ENCODE data around the gene ANP32E. TPM values are rescaled to one million over a fixed set of nuclear protein-coding genes. Genes with fewer than 3 reads are reported as not detected.
A peak's percentile ranks its signal among the peaks of the same experiment; 100 is the strongest.

ANP32E gene
- total and polyA plus RNA-seq, 2 donors (not counting 1 experiment from before 2014, with no cell fraction given), result 5.1 to 47.1 TPM

- peak overlapping the region; percentile 34 for H3K27ac Mint-ChIP-seq
- no peaks in the 10 kb centered on the region for H3K79me2 ChIP-seq (ENCODE audit: control insufficient read depth, insufficient read depth, low read length)
- H2AFZ ChIP-seq (ENCODE audit: insufficient read depth, low read depth, low read length, poor library complexity, severe bottlenecking), result peak overlapping the region; percentile 94
- peak overlapping the region; percentile 66 for H3K9ac ChIP-seq (ENCODE audit: low read length)
- H3K4me3 Mint-ChIP-seq, result peak overlapping the region; percentile 91
- peak overlapping the region; percentile 96 for H3K4me2 ChIP-seq (replicated peaks; ENCODE audit: low read depth, low read length, poor library complexity, severe bottlenecking)
- intact Hi-C loops (cut with micrococcal nuclease), result loop anchor here (1.0 to 5.0 kb wide), 3 partner anchors 12 to 44 kb away; partner anchors contain the start of genes ANP32E and APH1A
- peaks cover 18% of the 10 kb centered on the region for H3K4me1 Mint-ChIP-seq
- H3K27me3 Mint-ChIP-seq, result peaks cover 7% of the 10 kb centered on the region
- peak overlapping the region; percentile 30 to 74 (median 59) for H3K4me3 ChIP-seq (ENCODE audit: control extremely low read depth in 1 of 5, extremely low read depth in 1 of 5, insufficient read depth in 1 of 5, low read depth in 2 of 5, low read length in 4 of 5)
- DNase-seq (peak; percentile 82), ATAC-seq (ENCODE audit: low read depth) (peak; percentile 59)
- H3K36me3 ChIP-seq (replicated peaks in 1 of 2; ENCODE audit: control extremely low read depth in 1 of 2, control insufficient read depth in 1 of 2, extremely low read depth in 1 of 2, insufficient read depth in 2 of 2, low read length in 1 of 2), result no peaks in the 10 kb centered on the region
- 4% methylated on average over 14 of the region's 15 CpGs for WGBS (ENCODE audit: insufficient coverage)
- H3K9me3 ChIP-seq (ENCODE audit: control extremely low read depth in 1 of 3, control insufficient read depth in 2 of 3, insufficient read depth in 1 of 3, low read length in 2 of 3), result peaks cover 0 to 12% (median 0%) of the 10 kb centered on the region in 3 donors
- peaks cover 20 to 23% of the 10 kb centered on the region in 2 donors for H3K4me1 ChIP-seq (ENCODE audit: control insufficient read depth in 2 of 2, insufficient read depth in 2 of 2, low read length in 2 of 2)
- no peaks in the 10 kb centered on the region for H3K9me3 Mint-ChIP-seq (ENCODE audit: insufficient read depth)
- H4K20me1 ChIP-seq (ENCODE audit: control insufficient read depth, insufficient read depth, low read length, poor library complexity, severe bottlenecking), result no peaks in the 10 kb centered on the region
- H3K27me3 ChIP-seq (replicated peaks in 1 of 4; ENCODE audit: control extremely low read depth in 1 of 4, control insufficient read depth in 3 of 4, insufficient read depth in 4 of 4, low read length in 3 of 4), result peaks cover 0 to 12% (median 4%) of the 10 kb centered on the region in 4 experiments
- ChIA-PET CTCF (interaction anchor here (0.7 to 3.6 kb wide), 13 partner anchors 8 to 231 kb away, joined by 3 to 60 read pairs (median 5); partner anchors contain the start of genes APH1A and CA14), POLR2A (interaction anchor here (0.6 to 1.9 kb wide), 2 partner anchors 12 to 1015 kb away, joined by 6 read pairs; partner anchors contain the start of gene APH1A)
- H3K27ac ChIP-seq (ENCODE audit: low read length in 2 of 2), result no peak overlapping the region
- no peak for TF ChIP-seq EZH2 (IDR thresholded peaks at IDR 0.05; ENCODE audit: borderline replicate concordance, insufficient read depth, low read depth, low read length, poor library complexity, severe bottlenecking)
- TF ChIP-seq CTCF (IDR thresholded peaks at IDR 0.05), result peak; percentile 77
These were observed 45.4 kb upstream of the ANP32E start for GRCh38 chr1:150281221-150281757.

GRCh38 chr1:150280138-150280707, 44.3 kb upstream of the ANP32E start:
- no peak overlapping the region for H2AFZ ChIP-seq (ENCODE audit: insufficient read depth, low read depth, low read length, poor library complexity, severe bottlenecking)
- no peak overlapping the region for H3K9ac ChIP-seq (ENCODE audit: low read length)
- H3K27ac ChIP-seq (ENCODE audit: low read length in 2 of 2), result no peak overlapping the region
- H3K27ac Mint-ChIP-seq, result no peak overlapping the region
- POLR2A ChIA-PET, result no interaction called here
- H3K79me2 ChIP-seq (ENCODE audit: control insufficient read depth, insufficient read depth, low read length), result no peaks in the 10 kb centered on the region
- peaks cover 7% of the 10 kb centered on the region for H3K27me3 Mint-ChIP-seq
- ATAC-seq (ENCODE audit: low read depth), result no peak
- TF ChIP-seq EZH2 (IDR thresholded peaks at IDR 0.05; ENCODE audit: borderline replicate concordance, insufficient read depth, low read depth, low read length, poor library complexity, severe bottlenecking) (no peak), CTCF (IDR thresholded peaks at IDR 0.05) (no peak)
- peaks cover 18% of the 10 kb centered on the region for H3K4me1 Mint-ChIP-seq
- CTCF ChIA-PET, result interaction anchor here (1.7 to 3.6 kb wide), 3 partner anchors 10 to 24 kb away, joined by 6 to 60 read pairs (median 22); partner anchors contain the start of genes APH1A and CA14
- intact Hi-C loops (cut with micrococcal nuclease), result loop anchor here (5.0 kb wide), 1 partner anchor 43 kb away; the partner anchor contains the start of gene ANP32E
- peaks cover 0 to 12% (median 0%) of the 10 kb centered on the region in 3 donors for H3K9me3 ChIP-seq (ENCODE audit: control extremely low read depth in 1 of 3, control insufficient read depth in 2 of 3, insufficient read depth in 1 of 3, low read length in 2 of 3)
- no peaks in the 10 kb centered on the region for H3K9me3 Mint-ChIP-seq (ENCODE audit: insufficient read depth)
- WGBS (ENCODE audit: insufficient coverage), result 93% methylated on average over 5 of the region's 6 CpGs
- H3K4me1 ChIP-seq (ENCODE audit: control insufficient read depth in 2 of 2, insufficient read depth in 2 of 2, low read length in 2 of 2), result peaks cover 20 to 23% of the 10 kb centered on the region in 2 donors
- DNase-seq, result no peak
- peak overlapping the region; percentile 20 for H3K4me3 Mint-ChIP-seq
- no peak overlapping the region for H3K4me2 ChIP-seq (replicated peaks; ENCODE audit: low read depth, low read length, poor library complexity, severe bottlenecking)
- H3K4me3 ChIP-seq (ENCODE audit: control extremely low read depth in 1 of 5, extremely low read depth in 1 of 5, insufficient read depth in 1 of 5, low read depth in 2 of 5, low read length in 4 of 5), result no peak overlapping the region
- H3K36me3 ChIP-seq (replicated peaks in 1 of 2; ENCODE audit: control extremely low read depth in 1 of 2, control insufficient read depth in 1 of 2, extremely low read depth in 1 of 2, insufficient read depth in 2 of 2, low read length in 1 of 2), result no peaks in the 10 kb centered on the region
- no peaks in the 10 kb centered on the region for H4K20me1 ChIP-seq (ENCODE audit: control insufficient read depth, insufficient read depth, low read length, poor library complexity, severe bottlenecking)
- peaks cover 0 to 12% (median 3%) of the 10 kb centered on the region in 4 experiments for H3K27me3 ChIP-seq (replicated peaks in 1 of 4; ENCODE audit: control extremely low read depth in 1 of 4, control insufficient read depth in 3 of 4, insufficient read depth in 4 of 4, low read length in 3 of 4)
